HAP-1 (cell line): ENCODE measurements around the gene LRRC61.
"Not testable (repeated sequence)": the region's sequence is repeated elsewhere in the genome, so short reads cannot be mapped to it uniquely, and the experiment has no call there.

Experiments
- DNase-seq, 2 experiments: peaks; one replicate each; pipeline ENCODE4 v3.0.0-alpha.2; 2016 to 2020; ENCODE audit warnings: low spot score in 2 of 2
- H3K27me3 ChIP-seq: fragments of 250-450 bp; sonication (Bioruptor Pico); 2 replicates; pipeline ENCODE4 v1.5.1; 2020; ENCODE audit warnings: low read depth, mild to moderate bottlenecking, moderate library complexity
- H3K36me3 ChIP-seq: fragments of 250-450 bp; sonication (Bioruptor Pico); replicated peaks from 2 replicates; pipeline ENCODE4 v1.5.1; 2020; ENCODE audit warnings: mild to moderate bottlenecking
- H3K4me1 ChIP-seq: fragments of 250-450 bp; sonication (Bioruptor Pico); 2 replicates; pipeline ENCODE4 v1.5.1; 2020; ENCODE audit warnings: mild to moderate bottlenecking
- H3K4me3 ChIP-seq: fragments of 250-450 bp; sonication (Bioruptor Pico); 2 replicates; pipeline ENCODE4 v1.5.1; 2020; ENCODE audit warnings: mild to moderate bottlenecking, moderate library complexity
- H3K9me3 ChIP-seq: fragments of 250-450 bp; sonication (Bioruptor Pico); 2 replicates; pipeline ENCODE4 v1.5.1; 2020; ENCODE audit warnings: mild to moderate bottlenecking, moderate library complexity
- in situ Hi-C: fragments of 300-500 bp; cut with MboI; formaldehyde crosslinking; loops from 3 replicates; pipeline ENCODE4 v1.14.3; 2020; ENCODE audit warnings: low sequenced_read_pairs, inconsistent platforms, mixed read lengths

Gene LRRC61

DNA sequence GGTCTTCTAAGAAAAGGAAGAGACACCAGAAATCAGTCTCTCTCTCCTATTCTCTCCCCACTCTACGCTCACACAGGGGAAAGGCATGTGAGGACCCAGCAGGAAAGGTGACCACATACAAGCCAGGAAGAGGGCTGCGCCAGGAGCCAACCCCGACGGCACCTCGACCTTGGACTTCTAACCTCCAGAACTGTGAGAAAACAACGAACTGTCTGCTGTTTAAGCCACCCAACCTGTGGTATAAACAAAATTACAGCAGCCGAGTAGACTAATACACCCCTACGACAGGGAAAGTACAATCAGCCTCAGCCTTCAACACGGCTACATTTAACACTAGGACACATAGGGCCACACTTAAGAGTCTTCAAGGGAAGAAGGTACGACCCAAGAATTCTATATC lies 26.4 kb upstream of the LRRC61 start:
- not testable (repeated sequence) for H3K27me3 ChIP-seq, DNase-seq, H3K9me3 ChIP-seq, H3K4me3 ChIP-seq, H3K36me3 ChIP-seq, H3K4me1 ChIP-seq
- in situ Hi-C loops = loop anchor here (25.0 kb wide), 1 partner anchor 115 kb away; a partner anchor contains a TSS

DNA sequence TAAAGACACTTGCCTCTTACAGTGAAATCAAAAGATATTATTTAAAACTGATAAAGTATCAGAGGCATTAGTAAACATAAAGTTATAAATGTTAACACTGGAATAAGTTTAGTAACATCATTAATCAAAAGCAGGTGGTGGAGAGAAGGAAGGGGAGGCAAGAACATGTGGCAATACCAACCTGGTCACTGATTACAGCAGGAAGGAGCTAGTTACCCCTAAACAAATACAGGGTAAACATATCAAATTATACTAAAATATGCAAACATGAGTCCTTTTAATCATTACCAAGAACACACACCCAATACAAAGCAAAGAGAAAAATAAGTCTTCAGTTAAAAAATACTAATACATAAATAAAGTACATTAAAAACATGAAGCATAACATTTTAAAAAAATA lies 25.2 kb upstream of the LRRC61 start:
- DNase-seq, H3K4me3 ChIP-seq, H3K9me3 ChIP-seq, H3K4me1 ChIP-seq, H3K36me3 ChIP-seq, H3K27me3 ChIP-seq: not testable (repeated sequence)
- in situ Hi-C loops = loop anchor here (25.0 kb wide), 1 partner anchor 114 kb away; a partner anchor contains a TSS

DNA sequence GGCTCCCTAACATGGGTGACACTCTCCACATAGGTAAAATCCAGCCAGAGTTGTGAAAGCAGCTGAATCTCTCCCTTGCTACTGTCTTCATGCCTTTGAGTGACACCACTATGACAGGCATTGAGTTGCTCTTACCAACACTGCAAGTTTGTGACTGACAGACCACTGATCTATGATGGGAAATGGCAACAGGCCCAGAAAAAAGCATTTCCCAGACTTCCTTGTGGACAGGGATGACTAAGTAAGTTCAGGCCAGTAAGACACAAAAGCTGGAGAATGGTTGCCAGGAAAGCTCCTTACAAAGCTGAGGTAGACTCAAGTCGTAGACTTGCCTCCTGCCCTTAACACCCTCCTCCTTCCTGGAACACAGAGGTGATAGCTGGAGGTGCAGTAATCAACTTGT lies 20.2 kb upstream of the LRRC61 start:
- H3K4me1 ChIP-seq, in situ Hi-C loops, H3K4me3 ChIP-seq, H3K27me3 ChIP-seq, H3K36me3 ChIP-seq, DNase-seq, H3K9me3 ChIP-seq: not testable (repeated sequence)

DNA sequence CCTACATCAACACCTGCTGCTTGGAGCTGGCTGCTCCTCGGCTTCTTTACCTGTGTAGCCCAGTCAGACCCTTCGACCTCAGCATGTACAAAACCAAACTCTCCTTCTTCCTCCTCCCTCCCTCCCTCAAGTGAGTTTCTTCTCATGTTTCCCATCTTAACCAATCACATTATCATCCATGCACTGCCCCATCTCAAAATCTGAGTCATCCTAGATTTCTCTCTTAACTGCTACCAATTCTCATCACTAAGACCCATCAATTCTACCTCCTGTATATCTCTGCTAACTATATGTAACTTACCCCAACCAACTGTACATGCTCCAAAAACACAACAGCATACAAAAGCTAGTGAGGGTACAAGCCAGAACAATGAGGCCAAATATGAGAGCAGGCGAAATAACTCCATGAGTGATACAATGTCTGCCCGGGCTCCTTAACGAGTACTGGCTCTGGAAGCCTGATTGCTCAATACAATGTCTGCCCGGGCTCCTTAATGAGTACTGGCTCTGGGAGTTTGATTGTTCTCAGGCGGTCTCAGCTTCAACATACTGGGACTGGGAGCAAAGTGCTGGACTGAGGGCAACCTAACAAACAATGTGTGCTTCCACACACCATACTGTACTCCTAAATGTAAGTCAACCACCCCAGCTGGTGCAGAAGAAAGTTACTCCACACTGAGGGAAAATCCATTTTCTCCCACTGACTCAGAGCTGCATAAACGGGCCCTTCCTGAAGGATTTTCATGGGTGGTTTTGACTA lies 18.5 kb upstream of the LRRC61 start:
- DNase-seq, H3K9me3 ChIP-seq, H3K27me3 ChIP-seq, H3K4me1 ChIP-seq, in situ Hi-C loops, H3K4me3 ChIP-seq, H3K36me3 ChIP-seq: not testable (repeated sequence)

DNA sequence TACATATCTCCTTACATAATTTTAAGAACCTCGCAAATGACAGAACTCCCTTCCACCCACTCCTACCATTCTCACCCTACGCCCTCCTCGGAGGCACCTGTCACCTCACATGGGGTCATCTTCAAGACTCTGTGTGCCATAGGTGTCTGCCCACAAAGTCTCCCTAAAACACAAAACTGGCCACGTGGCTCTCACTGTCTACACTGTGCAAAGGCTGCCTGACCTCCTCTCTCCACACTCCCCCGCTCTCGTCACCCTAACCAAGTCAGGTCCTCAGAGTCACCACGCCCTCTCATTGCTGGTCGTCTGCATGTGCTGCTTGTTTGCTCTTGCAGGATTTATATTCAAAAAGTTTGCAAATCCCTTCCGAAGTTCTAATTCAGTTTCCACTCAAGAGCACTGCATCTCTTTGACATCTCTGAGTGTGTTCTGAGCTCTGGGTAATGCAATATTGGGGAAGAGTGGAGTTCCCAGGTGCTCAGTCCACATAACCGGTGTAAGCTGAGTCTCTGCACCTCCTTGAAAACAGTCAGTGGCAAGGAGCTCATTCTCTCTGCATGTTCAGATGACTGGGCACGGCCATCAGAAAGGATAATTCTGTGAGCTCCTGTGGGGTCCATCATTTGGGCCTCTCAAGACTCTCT lies 17.8 kb upstream of the LRRC61 start:
- H3K4me1 ChIP-seq, H3K36me3 ChIP-seq, H3K4me3 ChIP-seq, DNase-seq, H3K9me3 ChIP-seq, H3K27me3 ChIP-seq, in situ Hi-C loops: not testable (repeated sequence)

DNA sequence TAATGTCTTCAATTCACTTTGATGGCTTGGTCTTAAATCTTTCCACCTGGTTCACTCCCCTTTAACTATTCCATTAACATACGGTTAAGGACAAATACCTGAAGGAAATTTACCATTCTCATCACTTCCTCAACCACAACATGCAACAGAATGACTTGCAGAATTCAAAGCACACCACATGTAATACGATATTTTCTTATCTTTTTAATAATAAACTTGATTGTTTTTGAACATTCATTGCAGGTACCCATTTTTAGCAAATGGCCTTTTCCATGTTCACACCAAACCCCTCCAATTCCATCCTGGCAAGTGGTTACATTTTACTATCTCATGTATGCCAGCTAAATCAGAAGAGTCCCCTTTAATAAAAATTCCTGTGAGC lies 17.3 kb upstream of the LRRC61 start:
- DNase-seq, H3K36me3 ChIP-seq, H3K9me3 ChIP-seq, in situ Hi-C loops, H3K4me1 ChIP-seq, H3K27me3 ChIP-seq, H3K4me3 ChIP-seq: not testable (repeated sequence)

DNA sequence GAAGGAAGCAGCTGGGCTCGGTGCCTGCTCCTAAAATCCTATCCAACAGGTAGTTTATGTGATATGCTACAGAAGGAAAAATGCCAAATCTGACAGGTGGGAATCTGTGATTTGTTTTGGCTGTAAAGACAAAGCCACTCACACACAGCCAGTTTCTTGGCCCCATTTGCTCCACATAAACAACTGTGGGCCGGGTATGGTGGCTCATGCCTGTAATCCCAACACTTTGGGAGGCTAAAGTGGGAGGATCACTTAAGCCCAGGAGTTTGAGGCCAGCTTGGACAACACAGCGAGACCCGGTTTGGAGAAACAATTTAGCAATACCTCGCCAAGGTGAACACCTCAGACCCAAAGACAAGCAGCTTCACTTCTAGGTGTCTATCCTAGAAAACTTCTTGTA lies 16.8 kb upstream of the LRRC61 start:
- H3K9me3 ChIP-seq, H3K36me3 ChIP-seq, in situ Hi-C loops, H3K27me3 ChIP-seq, H3K4me1 ChIP-seq, H3K4me3 ChIP-seq, DNase-seq: not testable (repeated sequence)

DNA sequence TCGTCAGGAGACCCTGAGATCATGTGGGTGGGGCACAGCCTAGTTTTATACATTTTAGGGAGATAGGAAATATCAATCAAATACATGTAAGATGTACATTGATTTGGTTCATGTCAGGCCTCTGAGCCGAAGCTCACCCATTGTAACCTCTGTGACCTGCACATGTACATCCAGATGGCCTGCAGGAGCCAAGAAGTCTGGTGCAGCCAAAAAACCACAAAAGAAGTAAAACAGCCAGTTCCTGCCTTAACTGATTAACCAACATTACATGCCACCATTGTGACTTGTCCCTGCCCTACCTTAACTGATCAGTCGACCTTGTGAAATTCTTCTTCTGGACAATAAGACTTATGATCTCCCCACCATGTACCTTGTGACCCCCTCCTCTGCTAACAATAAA lies 16.0 kb upstream of the LRRC61 start:
- Histone ChIP-seq H3K4me3 (no peak overlapping the region), H3K36me3 (no peaks in the 10 kb centered on the region), H3K27me3 (no peaks in the 10 kb centered on the region), H3K9me3 (no peaks in the 10 kb centered on the region), H3K4me1 (peaks cover 5% of the 10 kb centered on the region; the same call in 1 of the 2 replicates)
- in situ Hi-C loops = no loop called here
- no peak for DNase-seq

DNA sequence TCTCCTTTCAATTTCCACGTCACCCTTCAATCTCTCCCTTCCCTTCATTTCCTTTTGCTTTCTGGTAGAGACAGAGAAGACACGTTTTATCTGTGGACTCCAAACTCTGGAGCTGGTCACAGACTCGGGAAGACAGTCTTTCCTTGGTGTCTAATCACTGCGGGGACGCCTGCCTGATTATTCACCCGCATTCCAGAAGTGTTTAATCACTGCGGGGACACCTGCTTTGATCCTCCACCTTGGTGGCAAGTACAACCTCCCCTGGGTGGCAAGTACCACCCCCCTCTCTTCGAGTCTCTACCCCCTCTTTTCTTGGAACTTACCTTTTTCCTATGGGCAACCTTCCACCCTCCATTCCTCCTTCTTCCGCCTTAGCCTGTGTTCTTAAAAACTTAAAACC lies 15.3 kb upstream of the LRRC61 start:
- no peak for DNase-seq
- H3K27me3 ChIP-seq = no peaks in the 10 kb centered on the region
- no peak overlapping the region for H3K4me3 ChIP-seq
- in situ Hi-C loops = no loop called here
- H3K4me1 ChIP-seq = peaks cover 9% of the 10 kb centered on the region
- no peaks in the 10 kb centered on the region for H3K9me3 ChIP-seq
- H3K36me3 ChIP-seq = no peaks in the 10 kb centered on the region

DNA sequence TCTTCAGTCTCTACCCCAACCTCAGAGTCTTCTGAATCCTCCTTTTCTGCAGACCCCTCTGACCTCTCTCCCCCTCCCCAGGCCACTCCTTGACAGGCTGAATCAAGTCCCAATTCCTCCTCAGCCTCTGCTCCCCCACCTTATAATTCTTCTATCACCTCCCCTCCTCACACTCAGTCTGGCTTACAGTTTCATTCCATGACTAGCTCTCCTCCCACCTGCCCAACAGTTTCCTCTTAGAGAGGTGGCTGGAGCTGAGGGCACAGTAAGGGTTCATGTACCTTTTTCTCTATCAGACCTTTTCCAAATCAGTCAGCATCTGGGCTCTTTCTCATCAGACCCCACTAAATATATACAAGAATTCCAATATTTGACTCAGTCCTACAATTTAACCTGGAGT lies 14.6 kb upstream of the LRRC61 start:
- in situ Hi-C loops = no loop called here
- Histone ChIP-seq H3K4me1 (peaks cover 15% of the 10 kb centered on the region), H3K4me3 (no peak overlapping the region), H3K9me3 (no peaks in the 10 kb centered on the region), H3K27me3 (no peaks in the 10 kb centered on the region), H3K36me3 (no peaks in the 10 kb centered on the region)
- DNase-seq = no peak

DNA sequence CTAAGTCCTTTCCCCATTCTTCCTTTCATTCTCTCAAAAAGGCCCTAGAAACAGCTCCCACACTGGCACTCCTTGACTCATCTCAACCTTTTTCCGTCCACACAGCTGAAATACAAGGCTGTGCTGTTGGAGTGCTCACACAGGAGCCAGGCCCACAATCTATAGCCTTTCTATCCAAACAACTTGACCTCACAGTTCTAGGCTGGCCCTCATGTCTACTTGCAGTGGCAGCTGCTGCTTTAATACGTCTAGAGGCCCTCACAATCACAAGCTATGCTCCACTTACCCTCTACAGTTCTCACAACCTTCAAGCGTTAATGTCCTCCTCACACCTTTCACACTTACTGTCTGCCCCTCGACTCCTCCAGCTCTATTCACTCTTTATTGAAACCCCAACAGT lies 12.0 kb upstream of the LRRC61 start:
- Histone ChIP-seq H3K4me1 (peaks cover 16% of the 10 kb centered on the region), H3K27me3 (no peaks in the 10 kb centered on the region), H3K9me3 (no peaks in the 10 kb centered on the region), H3K36me3 (no peaks in the 10 kb centered on the region), H3K4me3 (no peak overlapping the region)
- no peak for DNase-seq
- in situ Hi-C loops = no loop called here

DNA sequence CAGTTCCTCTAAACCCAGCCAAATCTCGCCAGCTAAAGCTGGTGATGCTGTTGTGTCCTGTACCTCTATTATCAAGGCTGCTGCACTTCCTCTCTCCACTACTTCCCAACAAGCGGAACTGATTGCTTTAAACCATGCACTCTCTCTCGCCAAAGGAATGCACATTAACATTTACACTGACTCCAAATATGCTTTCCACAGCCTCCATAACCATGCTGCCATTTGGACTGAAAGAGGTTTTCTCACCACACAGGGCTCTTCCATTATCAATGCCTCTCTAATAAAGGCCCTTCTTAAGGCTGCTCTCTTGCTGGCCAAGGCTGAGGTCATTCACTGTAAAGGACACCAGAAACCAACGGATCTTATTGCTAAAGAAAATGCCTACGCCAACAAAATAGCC lies 11.4 kb upstream of the LRRC61 start:
- DNase-seq = no peak
- peaks cover 16% of the 10 kb centered on the region for H3K4me1 ChIP-seq

DNA sequence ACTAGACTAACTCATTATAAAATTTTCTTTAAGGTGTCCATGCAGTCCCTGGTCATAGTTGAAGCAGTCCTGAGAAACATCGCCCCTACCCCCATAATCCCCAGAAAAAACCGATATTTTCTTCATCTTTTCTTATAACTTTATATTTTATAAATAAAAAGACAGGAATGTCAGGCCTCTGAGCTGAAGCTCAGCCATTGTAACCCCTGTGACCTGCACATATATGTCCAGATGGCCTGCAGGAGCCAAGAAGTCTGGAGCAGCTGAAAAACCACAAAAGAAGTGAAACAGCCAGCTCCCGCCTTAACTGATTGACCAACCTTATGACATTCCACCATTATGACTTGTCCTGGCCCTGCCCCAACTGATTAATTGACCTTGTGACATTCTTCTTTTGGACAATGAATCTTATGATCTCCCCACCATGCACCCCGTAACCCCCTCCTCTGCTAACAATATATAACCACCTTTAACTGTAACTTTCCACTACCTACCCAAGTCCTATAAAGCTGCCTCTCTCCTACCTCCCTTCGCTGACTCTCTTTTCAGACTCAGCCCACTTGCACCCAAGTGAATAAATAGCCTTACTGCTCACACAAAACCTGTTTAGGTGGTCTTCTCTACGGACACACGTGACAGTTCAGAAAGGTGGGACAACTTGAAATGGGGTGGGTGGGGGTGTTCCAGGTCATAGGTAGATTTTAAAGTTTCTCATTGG lies 10.3 kb upstream of the LRRC61 start:
- peaks cover 16% of the 10 kb centered on the region for H3K4me1 ChIP-seq
- in situ Hi-C loops, DNase-seq, H3K9me3 ChIP-seq, H3K27me3 ChIP-seq, H3K4me3 ChIP-seq, H3K36me3 ChIP-seq: not testable (repeated sequence)

More for the DNA sequence above, 11.4 kb upstream of the LRRC61 start:
- H3K4me3 ChIP-seq = no peak overlapping the region
- no peaks in the 10 kb centered on the region for H3K27me3 ChIP-seq
- in situ Hi-C loops = no loop called here
- H3K9me3 ChIP-seq = no peaks in the 10 kb centered on the region
- no peaks in the 10 kb centered on the region for H3K36me3 ChIP-seq

DNA sequence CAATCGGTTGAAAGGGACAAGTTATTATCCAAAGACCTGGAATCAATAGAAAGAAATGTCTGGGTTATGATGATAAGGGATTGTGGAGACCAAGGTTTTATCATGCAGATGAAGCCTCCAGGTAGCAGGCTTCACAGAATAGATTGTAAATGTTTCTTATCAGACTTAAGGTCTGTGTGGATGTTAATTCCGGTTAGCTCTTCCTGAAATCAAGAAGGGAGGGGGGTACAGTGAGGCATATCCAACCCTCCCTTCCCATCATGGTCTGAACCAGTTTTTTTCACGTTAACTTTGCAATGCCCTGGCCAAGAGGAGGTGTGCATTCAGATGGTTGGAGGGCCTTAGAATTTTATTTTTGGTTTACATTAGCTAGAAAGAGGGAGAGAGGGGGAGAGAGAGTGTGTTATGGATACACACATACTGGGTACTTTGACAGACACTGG lies 9.8 kb upstream of the LRRC61 start:
- H3K9me3 ChIP-seq = no peaks in the 10 kb centered on the region
- DNase-seq = no peak
- peaks cover 16% of the 10 kb centered on the region for H3K4me1 ChIP-seq
- H3K36me3 ChIP-seq = no peaks in the 10 kb centered on the region
- H3K27me3 ChIP-seq = no peaks in the 10 kb centered on the region
- in situ Hi-C loops = no loop called here
- H3K4me3 ChIP-seq = no peak overlapping the region
